PC-3 (cell line): Measurements from ENCODE around the gene RHOT2.

Experiments used
- EZH2 ChIP-seq: fragments of 300-600 bp; sonication (generic); IDR thresholded peaks from one replicate; pipeline ENCODE4 v1.6.1; 2017; ENCODE audit warnings: antibody characterized with exemption, mild to moderate bottlenecking, low read length; ENCODE audit not compliant: unreplicated experiment
- TF ChIP-seq, protein P1 (sequence below): fragments of 300-600 bp; sonication (generic); conservative IDR thresholded peaks from 2 replicates; pipeline ENCODE4 v1.5.1; 2017; ENCODE audit warnings: antibody characterized with exemption, low read depth, mild to moderate bottlenecking, low read length

DNA sequence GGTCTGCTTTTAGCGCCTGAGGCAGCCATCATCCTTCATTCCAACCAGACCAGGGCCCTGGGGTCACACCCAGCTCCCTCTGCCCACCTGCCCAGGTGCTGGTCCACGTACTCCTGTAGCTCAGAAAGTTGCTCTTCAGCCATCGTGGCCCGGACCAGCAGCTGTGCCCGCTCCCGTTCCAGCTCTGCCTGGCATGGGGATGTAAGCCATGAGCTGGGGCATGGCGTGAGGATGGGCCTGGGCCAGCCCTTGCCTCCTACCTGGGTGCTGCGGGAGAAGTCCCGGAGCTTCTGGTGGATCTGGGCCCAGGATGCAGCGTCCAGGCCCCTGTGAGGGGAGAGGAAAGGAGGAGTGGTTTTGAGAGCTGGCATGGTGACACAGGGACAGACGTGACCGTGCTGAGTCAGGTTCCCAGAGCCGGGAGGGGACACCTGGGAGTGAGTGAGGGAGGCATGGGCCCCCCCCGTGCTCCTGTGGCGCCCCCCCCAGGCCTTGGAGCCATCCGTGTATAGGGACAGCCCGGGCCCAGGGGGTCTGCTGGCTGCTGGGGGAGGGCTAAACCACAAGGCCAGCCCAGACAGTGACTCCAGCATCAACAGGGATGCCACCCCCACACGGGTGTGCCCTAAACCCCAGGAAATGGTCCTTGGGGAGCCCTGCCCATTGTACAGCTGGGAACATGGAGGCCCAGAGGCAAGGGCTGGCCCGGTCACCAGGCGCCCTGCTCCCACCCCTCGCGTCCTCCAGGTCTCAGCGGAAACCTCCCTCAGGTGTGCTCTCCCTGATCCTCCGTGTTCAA lies 55.1 kb downstream of the RHOT2 start:
- TF ChIP-seq, protein P1, sequence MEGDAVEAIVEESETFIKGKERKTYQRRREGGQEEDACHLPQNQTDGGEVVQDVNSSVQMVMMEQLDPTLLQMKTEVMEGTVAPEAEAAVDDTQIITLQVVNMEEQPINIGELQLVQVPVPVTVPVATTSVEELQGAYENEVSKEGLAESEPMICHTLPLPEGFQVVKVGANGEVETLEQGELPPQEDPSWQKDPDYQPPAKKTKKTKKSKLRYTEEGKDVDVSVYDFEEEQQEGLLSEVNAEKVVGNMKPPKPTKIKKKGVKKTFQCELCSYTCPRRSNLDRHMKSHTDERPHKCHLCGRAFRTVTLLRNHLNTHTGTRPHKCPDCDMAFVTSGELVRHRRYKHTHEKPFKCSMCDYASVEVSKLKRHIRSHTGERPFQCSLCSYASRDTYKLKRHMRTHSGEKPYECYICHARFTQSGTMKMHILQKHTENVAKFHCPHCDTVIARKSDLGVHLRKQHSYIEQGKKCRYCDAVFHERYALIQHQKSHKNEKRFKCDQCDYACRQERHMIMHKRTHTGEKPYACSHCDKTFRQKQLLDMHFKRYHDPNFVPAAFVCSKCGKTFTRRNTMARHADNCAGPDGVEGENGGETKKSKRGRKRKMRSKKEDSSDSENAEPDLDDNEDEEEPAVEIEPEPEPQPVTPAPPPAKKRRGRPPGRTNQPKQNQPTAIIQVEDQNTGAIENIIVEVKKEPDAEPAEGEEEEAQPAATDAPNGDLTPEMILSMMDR, result no peak
- TF ChIP-seq EZH2, result no peak
